K562 (cell line): ENCODE results near the gene ERN1. TPM values are rescaled to one million over a fixed set of nuclear protein-coding genes. Genes with fewer than 3 reads are reported as not detected.
A peak's percentile ranks its signal among the peaks of the same experiment; 100 is the strongest.

Source experiments
- ATAC-seq: fragments of 200-7000 bp; cut with Tn5 transposase; 3 replicates; pipeline ENCODE4 v1.9.1; 2020; ENCODE audit warnings: moderate library complexity
- BruUV-seq: library from RNA; stranded (reverse); fragments of 400-500 nt; replicated peaks from 2 replicates; lab custom pipeline; 2021; lab: Mats Ljungman, UMichigan
- CTCF ChIA-PET: fragments of 300-600 bp; formaldehyde crosslinking; extraction: SDS; loops from one replicate; lab custom pipeline; 2021; ENCODE audit warnings: low intra/inter-chr PET ratio; lab: Yijun Ruan, JAX
- POLR2A ChIA-PET: fragments of 300-600, 350-650 bp; sonication (Branson Sonifier 250); formaldehyde crosslinking; extraction: SDS; loops from one replicate; lab custom pipeline; 2021; ENCODE audit warnings: antibody characterized with exemption, inconsistent platforms; lab: Yijun Ruan, JAX
- DNase-seq, 4 experiments: peaks; one replicate each; pipeline versions ENCODE4 v3.0.0 to v3.0.0-alpha.2; 2011 to 2018; ENCODE audit warnings: low spot score in 3 of 4, mixed read lengths in 3 of 4; ENCODE audit errors: extremely low read depth in 1 of 4
- FAIRE-seq: peaks from 2 replicates; lab custom pipeline; 2011; peaks lifted over from hg19 to GRCh38; lab: Jason Lieb, UNC
- H2AFZ ChIP-seq: 2 replicates; pipeline ENCODE4 v1.6.0; 2011; ENCODE audit warnings: low read depth, low read length, control low read depth, inconsistent platforms
- H3K27ac ChIP-seq: fragments of 200-600 bp; 3 replicates; pipeline ENCODE4 v1.8.0; 2011; ENCODE audit warnings: low read depth, mild to moderate bottlenecking, control low read depth, inconsistent platforms, low read length, moderate library complexity, mixed read lengths; ENCODE audit errors: extremely low read depth
- H3K27me3 ChIP-seq, 2 experiments: fragments of 300-600 bp in 1 of 2; 2 replicates in 1 of 2; 3 replicates in 1 of 2; pipeline versions ENCODE4 v1.6.0 to v1.8.0; 2011; ENCODE audit warnings: inconsistent platforms in 2 of 2, low read length in 2 of 2, mild to moderate bottlenecking in 1 of 2, mixed read lengths in 1 of 2, moderate library complexity in 1 of 2; ENCODE audit not compliant: control insufficient read depth in 2 of 2, insufficient read depth in 2 of 2
- H3K36me3 ChIP-seq: fragments of 300-600 bp; 3 replicates; pipeline ENCODE4 v1.8.0; 2011; ENCODE audit warnings: mild to moderate bottlenecking, low read length, inconsistent platforms; ENCODE audit not compliant: control insufficient read depth, insufficient read depth
- H3K4me1 ChIP-seq, 2 experiments: fragments of 200-600 bp in 1 of 2; replicated peaks in 1 of 2; 2 replicates in 1 of 2; 3 replicates in 1 of 2; pipeline versions ENCODE4 v1.5.1 to v1.8.0; 2011; ENCODE audit warnings: inconsistent platforms in 2 of 2, low read length in 2 of 2, mild to moderate bottlenecking in 1 of 2, mixed read lengths in 1 of 2, moderate library complexity in 1 of 2; ENCODE audit not compliant: control insufficient read depth in 2 of 2, insufficient read depth in 2 of 2
- H3K4me2 ChIP-seq: 2 replicates; pipeline ENCODE4 v1.6.1; 2011; ENCODE audit warnings: low read length, control low read depth, inconsistent platforms, mixed read lengths; ENCODE audit not compliant: insufficient read depth
- H3K4me3 ChIP-seq: fragments of 200-600 bp; sonication (generic), shearing (Covaris generic); 2 replicates; pipeline ENCODE4 v1.5.1; 2016; ENCODE audit warnings: control low read depth, inconsistent platforms
- H3K79me2 ChIP-seq: fragments of 200-600 bp; 3 replicates; pipeline ENCODE4 v1.8.0; 2011; ENCODE audit warnings: low read length, inconsistent platforms; ENCODE audit not compliant: control insufficient read depth, insufficient read depth
- H3K9ac ChIP-seq, 2 experiments: 2 replicates each; pipeline versions ENCODE4 v1.6.0 to v1.6.1; 2011; ENCODE audit warnings: low read depth in 2 of 2, low read length in 2 of 2, control low read depth in 1 of 2, inconsistent platforms in 1 of 2, mild to moderate bottlenecking in 1 of 2, mixed read lengths in 1 of 2; ENCODE audit not compliant: insufficient read depth in 1 of 2
- H3K9me1 ChIP-seq: one replicate; pipeline ENCODE4 v1.6.0; 2011; ENCODE audit warnings: inconsistent platforms, mild to moderate bottlenecking, low read length, moderate library complexity; ENCODE audit not compliant: control insufficient read depth, insufficient read depth
- H3K9me3 ChIP-seq: replicated peaks from 2 replicates; pipeline ENCODE4 v1.5.1; 2011; ENCODE audit warnings: low read depth, low read length, inconsistent platforms; ENCODE audit not compliant: control insufficient read depth, insufficient read depth
- H4K20me1 ChIP-seq: replicated peaks from 2 replicates; pipeline ENCODE4 v1.6.1; 2011; ENCODE audit warnings: low read length, inconsistent platforms, mixed read lengths; ENCODE audit not compliant: control insufficient read depth, insufficient read depth
- CEBPB ChIP-seq: fragments of 450-650 bp; IDR thresholded peaks from 2 replicates; pipeline ENCODE4 v1.6.1; 2016; ENCODE audit warnings: missing genetic modification characterization, missing compliant biosample characterization
- FOXP1 ChIP-seq: sonication (generic); formaldehyde crosslinking; IDR thresholded peaks from 2 replicates; pipeline ENCODE4 v1.8.0; 2022; ENCODE audit warnings: mild to moderate bottlenecking, missing genetic modification reagents
- MCM2 ChIP-seq: fragments of 450-650 bp; IDR thresholded peaks from 2 replicates; pipeline ENCODE4 v1.6.1; 2017; ENCODE audit warnings: low read depth, mild to moderate bottlenecking
- WGBS: fragments of 100-300 bp; shearing (Covaris generic); methylation state at CpG from one replicate; pipeline ENCODE4 v1.1.6; 2016; ENCODE audit warnings: low coverage, mixed read lengths; ENCODE audit not compliant: insufficient coverage; ENCODE audit errors: missing lambda C conversion rate; 5-methylcytosine and 5-hydroxymethylcytosine counted together
- in situ Hi-C: fragments of 300-500 bp; cut with MboI; formaldehyde crosslinking; loops from 4 replicates; pipeline ENCODE4 v1.15.0; 2018; ENCODE audit warnings: inconsistent platforms, mixed read lengths
- intact Hi-C: fragments of 100-400 bp; cut with micrococcal nuclease; formaldehyde crosslinking; loops from 2 replicates; pipeline ENCODE4 v1.14.2; 2022
- polyA plus RNA-seq, 8 experiments: library from polyadenylated mRNA; depleted of rRNA in 4 of 8; stranded (reverse) in 5 of 8; unstranded in 3 of 8; fragments of >200 nt; fragmentation: Nextera tagmentation in 2 of 8; fragmentation: Illumina TruSeq in 1 of 8; extraction: Ambion mirVana in 2 of 8; extraction: Trizol in 1 of 8; gene quantifications; 2 replicates each; pipeline versions ENCODE4 v1.2.1 to v1.2.3, GENCODE V29; 2011 to 2014; ENCODE audit warnings: inconsistent platforms in 1 of 8, missing spikeins in 1 of 8
- total RNA-seq, 7 experiments: library from RNA; depleted of rRNA in 6 of 7; stranded (reverse); fragments of >200 nt in 6 of 7; fragmentation: Illumina TruSeq in 2 of 7; extraction: Trizol in 2 of 7; gene quantifications; 2 replicates each; pipeline versions ENCODE4 v1.2.1 to v1.2.3, GENCODE V29; 2011 to 2021; ENCODE audit warnings: low replicate concordance in 1 of 7

The ERN1 gene
- total and polyA plus RNA-seq, 9 of the 15 experiments (the other 6 are each of a cell fraction or from before 2014, with no cell fraction given), result 2.1 to 22.5 (median 7.3) TPM

GRCh38 chr17:64151016-64151368 is 21.0 kb upstream of the ERN1 start:
- FAIRE-seq, result no peak
- Histone ChIP-seq H3K36me3 (peaks cover 83% of the 10 kb centered on the region), H3K79me2 (peaks cover 21% of the 10 kb centered on the region), H3K9ac (no peak overlapping the region), H3K4me1 (peaks cover 6 to 20% of the 10 kb centered on the region in 2 experiments; a peak in 4 of 5 replicates), H4K20me1 (no peaks in the 10 kb centered on the region), H3K27me3 (no peaks in the 10 kb centered on the region), H3K27ac (no peak overlapping the region), H3K9me1 (no peaks in the 10 kb centered on the region), H3K4me2 (no peak overlapping the region)
- in situ Hi-C loops, result loop anchor here (5.0 kb wide), 1 partner anchor 126 kb away; no protein-coding TSS in a partner anchor
- WGBS, result 92% methylated on average over 1 of the region's 1 CpG
- POLR2A ChIA-PET, result interaction anchor here (1.4 kb wide), 1 partner anchor 9 kb away, joined by 6 read pairs; no protein-coding TSS in a partner anchor
- no peak for DNase-seq
- no peak for ATAC-seq
- intact Hi-C loops, result no loop called here
- no TSS peak for BruUV-seq
- no peak for TF ChIP-seq MCM2
- TF ChIP-seq, all 486 proteins: peak for 0
- Histone ChIP-seq H3K4me3 (no peak overlapping the region), H3K9me3 (no peaks in the 10 kb centered on the region), H2AFZ (no peak overlapping the region)
- CTCF ChIA-PET, result no interaction called here

GRCh38 chr17:64150237-64151015 is 20.5 kb upstream of the ERN1 start:
- no peaks in the 10 kb centered on the region for H3K9me1 ChIP-seq
- H3K9me3 ChIP-seq, result no peaks in the 10 kb centered on the region
- no peak for DNase-seq
- peaks cover 9 to 20% of the 10 kb centered on the region in 2 experiments; a peak in 4 of 5 replicates for H3K4me1 ChIP-seq
- no TSS peak for BruUV-seq
- peaks cover 83% of the 10 kb centered on the region for H3K36me3 ChIP-seq
- no peak overlapping the region; a peak in 1 of 4 replicates for H3K9ac ChIP-seq
- in situ Hi-C loops, result loop anchor here (5.0 kb wide), 1 partner anchor 127 kb away; no protein-coding TSS in a partner anchor
- 87% methylated on average over 5 of the region's 5 CpGs for WGBS
- H3K27ac ChIP-seq, result no peak overlapping the region
- FAIRE-seq, result no peak
- H3K27me3 ChIP-seq, result no peaks in the 10 kb centered on the region
- intact Hi-C loops, result no loop called here
- H3K79me2 ChIP-seq, result peaks cover 25% of the 10 kb centered on the region
- H3K4me2 ChIP-seq, result no peak overlapping the region
- ChIA-PET POLR2A (interaction anchor here (1.4 to 2.0 kb wide), 2 partner anchors 9 to 66 kb away, joined by 6 read pairs; no protein-coding TSS in a partner anchor), CTCF (no interaction called here)
- no peak overlapping the region for H2AFZ ChIP-seq
- no peak for ATAC-seq
- TF ChIP-seq FOXP1, result no peak
- TF ChIP-seq CEBPB (tag), result 0 out of 2 replicates have a peak, but pooled peaks have one; percentile 32
- no peak overlapping the region for H3K4me3 ChIP-seq
- no peaks in the 10 kb centered on the region for H4K20me1 ChIP-seq
